ENCODE data around the gene CDC42BPA.

CDC42BPA gene

DNA sequence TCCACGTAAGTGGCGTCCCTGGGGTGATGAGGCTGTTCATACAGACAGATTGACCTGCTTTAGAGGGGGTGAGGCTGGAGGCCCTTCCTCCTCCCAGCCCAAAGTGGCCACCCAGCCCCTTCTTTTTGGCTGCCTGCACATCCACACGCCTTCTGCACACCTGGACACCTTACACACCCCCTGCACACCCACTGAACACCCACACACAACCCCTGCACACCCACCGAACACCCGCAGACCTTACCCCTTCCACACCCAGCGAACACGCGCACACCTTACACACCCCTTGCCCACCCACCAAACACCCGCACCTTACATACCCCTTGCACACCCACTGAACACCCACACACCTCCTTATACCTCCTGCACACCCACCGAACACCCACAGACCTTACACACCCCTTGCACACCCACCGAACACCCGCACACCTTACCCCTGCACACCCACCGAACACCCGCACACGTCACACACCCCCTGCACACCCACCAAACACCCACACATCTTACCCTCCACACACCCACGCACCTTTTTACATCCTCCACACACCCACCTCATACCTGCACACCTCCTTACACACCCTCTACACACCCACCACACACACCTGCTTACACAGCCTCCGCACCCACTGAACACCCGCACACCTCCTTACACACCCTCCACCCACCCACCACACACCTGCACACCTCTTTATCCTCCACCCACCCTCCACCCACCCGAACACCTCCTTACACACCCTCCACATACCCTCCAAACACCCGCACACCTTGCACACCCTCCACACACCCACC is 340.5 kb downstream of the CDC42BPA start:
- no peak for DNase-seq

DNA sequence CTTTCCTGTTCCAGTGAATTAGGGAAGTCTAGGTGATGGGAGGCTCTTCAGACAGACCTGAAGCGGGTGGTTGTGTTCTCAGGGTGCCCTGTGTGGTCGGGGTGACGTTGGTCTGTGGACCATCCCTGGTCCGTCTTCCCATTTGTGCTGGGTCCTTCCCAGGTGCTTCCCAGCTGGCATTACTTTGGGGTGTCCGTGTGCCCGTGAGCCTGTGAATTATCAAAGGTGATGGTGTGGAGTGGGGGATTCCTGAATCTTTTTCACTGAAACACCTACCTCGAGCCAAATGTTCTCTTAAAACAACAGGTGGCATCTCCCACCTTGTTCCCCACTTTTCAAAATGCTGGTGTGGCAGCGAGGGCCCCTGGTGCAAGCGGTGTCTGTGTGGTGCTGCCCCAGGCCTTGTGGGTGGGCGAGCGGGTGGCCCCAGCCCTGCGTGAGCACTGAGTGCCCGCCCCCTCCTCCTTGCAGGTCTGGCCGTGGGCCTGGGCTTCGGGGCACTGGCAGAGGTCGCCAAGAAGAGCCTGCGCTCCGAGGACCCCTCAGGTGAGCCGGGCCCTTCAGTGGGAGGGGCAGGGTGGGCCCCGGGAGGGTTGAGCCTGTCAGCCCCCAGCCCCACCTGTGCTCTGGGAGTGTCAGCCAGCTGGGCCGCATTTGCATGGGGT is 341.2 kb downstream of the CDC42BPA start:
- no peak for DNase-seq

DNA sequence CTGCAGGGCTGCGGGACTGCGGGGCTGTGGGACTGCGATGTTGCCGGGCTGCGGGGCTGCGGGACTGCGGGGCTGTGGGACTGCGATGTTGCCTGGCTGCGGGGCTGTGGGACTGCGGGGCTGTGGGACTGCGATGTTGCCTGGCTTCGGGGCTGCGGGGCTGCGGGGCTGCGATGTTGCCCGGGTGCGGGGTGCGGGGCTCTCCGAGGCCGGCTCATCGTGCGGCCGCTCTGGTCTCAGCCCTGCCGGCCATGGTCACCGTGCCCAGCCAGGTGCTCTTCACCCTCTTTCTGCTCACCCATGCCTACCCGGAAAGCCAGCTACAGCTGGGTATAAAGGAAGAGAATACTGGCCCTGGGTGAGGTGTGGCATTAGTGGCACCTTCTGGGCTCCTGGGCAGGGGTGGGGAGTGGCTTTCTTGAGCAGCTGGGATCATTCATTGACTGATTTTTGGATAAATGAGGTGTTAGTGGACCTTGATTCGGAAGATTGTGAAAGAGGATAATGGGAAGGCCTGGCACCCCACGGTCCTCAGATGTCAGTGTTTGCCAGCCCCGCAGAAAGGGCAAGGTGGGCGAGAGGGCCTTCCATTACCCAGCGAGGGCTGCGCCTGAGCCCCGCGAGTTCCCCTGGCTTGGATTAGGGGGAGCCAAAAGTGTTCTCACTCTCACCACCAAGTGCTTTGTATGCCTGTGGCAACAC is 341.9 kb downstream of the CDC42BPA start:
- DNase-seq = no peak

DNA sequence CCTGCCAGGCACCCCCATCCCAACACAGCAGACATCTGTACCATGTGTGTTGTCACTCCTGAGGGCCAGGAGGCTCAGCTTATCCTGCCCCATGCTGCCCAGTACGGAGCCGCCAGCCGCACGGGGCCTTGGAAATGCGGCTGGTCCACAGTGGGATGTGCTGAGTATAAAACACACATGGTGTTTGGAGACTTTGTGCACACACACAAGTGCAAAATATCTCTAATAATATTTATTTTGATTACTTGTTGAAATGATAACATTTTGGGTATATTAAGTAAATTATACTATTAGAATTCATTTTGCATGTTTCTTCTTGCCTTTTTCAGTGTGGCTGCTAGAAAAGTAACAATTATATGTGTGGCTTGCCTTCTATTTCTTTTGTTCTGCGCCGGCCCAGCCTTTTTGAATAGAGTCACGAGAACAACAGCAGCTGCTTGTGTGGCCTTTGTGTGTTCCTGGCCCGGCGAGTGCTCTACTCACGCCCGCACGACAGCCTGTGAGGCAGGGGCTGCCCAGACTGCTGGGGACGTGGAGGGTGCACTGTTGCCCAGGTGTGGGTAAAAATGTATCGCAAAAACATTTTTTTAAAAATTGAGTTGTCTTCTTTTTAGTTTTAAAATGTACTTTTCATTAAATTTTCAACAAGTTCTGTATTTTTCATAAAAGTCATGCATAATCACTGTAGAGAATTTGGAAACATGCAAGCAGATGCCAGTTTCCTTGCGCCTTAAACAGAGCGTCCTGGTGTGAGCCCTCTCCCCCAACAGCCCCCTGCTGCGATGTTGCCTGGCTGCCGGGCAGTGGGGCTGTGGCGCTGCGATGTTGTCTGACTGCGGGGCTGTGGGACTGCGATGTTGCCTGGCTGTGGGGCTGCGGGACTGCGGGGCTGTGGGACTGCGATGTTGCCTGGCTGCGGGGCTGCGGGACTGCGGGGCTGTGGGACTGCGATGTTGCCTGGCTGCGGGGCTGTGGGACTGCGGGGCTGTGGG is 342.7 kb downstream of the CDC42BPA start:
- DNase-seq = no peak

DNA sequence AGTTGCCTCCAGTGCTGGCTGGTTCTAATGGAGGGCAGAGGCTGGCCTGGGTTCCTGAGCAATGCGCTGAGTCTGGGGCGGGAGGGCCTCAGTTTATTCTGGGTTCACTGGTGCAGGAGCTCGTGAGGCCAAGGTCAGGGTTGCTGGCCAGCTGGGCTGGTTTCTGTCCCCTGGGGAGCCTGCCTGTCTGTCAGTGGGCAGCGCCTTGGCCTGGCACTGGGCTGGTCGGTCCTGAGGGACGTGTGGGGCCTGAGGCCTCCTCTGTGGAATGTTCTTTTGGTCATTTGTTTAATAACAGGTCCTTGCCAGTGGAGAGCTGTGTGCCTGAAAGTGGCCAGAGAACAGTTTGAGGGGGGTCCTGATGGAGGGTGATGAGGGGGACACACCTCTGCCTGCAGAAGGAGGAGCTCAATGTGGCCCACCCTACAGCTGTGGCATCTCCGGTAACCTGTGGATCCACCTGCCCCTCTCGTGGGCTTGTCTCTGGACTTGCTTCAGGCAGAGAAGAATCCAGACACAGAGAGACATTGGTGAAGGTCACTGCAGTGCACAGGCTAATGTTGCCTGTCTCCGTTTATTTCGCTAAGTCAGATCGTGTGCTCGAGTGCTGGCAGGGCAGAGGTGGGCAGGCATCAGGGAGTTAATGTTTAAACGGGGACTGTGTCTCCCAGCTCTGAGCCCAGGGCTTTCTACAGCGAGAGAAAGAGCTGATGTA is 343.6 kb downstream of the CDC42BPA start:
- no peak for DNase-seq

DNA sequence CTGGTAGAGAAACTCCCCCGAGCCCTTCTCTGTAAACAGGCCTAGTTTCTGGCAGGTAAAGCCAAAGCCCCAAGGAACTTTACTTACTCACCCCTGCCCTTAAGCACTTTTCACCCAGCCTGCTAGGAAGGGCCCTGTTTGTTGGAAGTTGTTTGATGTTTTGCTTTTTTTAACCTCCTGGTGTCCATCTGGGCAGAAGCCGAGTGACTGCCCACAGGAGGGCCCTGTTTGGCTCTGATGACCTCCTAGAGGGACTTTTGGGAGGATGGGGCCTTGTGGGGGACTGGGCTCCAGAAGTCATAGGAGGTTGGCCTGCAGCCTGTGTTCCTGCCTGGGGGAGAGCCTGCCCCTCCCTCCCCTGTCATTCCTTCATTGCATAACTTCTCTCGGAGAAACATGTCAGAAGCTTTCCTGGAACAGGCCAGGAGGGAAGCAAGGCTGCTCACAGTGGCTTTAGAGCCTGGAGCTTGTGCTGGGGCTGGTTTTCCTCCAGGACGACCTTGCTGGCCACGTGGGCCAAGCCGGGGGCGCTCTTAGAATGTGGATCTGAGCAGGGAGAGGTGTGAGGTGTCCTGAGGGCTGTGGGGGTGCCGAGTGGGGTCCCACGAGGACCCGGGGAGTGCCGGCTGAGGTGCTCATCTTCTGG is 344.3 kb downstream of the CDC42BPA start:
- no peak for DNase-seq

- no peak for DNase-seq
Observed at GRCh38 chr1:226973371-226973897, 344.9 kb downstream of the CDC42BPA start.

DNA sequence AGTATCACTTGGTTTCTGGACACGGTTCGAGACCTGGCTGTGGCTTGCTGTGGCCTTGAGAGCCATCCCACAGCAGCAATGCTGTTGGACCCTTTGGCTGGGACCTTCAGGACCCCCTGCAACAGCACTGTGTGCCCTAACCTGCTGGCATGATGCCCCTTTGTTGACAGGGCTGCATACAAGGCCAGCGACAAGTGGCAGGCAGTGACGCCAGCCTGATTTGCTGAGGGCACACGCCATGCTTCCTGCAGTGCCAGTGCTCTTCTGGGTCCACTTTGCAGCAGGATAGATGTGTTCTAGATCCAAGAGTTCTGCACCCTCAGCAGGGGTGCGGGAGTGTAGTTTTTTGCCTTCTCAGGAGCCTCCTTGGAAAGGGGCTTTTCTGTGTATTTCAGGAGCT is 345.4 kb downstream of the CDC42BPA start:
- DNase-seq = no peak

- no peak for DNase-seq
Observed at GRCh38 chr1:226971765-226972164, 346.5 kb downstream of the CDC42BPA start.

DNA sequence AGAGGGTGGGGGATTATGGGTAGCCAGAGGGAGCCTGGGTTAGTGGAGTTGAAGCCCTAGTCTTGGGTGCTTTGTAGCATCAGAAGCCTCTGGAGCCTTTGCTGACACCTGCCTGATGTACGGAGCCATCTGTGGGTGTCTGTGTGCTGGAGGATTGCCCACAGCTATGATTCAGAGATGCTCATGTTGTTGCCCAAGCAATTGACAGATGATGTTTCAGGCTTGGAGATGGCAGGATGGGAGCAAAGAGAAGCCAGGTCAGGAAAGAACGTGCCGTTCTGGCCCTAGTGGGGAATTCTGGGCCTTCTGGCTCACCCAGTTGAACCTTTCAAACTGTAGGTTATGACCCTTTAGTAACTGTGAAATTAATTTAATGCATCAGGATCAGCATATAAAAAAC is 350.6 kb downstream of the CDC42BPA start:
- no peak for DNase-seq

DNA sequence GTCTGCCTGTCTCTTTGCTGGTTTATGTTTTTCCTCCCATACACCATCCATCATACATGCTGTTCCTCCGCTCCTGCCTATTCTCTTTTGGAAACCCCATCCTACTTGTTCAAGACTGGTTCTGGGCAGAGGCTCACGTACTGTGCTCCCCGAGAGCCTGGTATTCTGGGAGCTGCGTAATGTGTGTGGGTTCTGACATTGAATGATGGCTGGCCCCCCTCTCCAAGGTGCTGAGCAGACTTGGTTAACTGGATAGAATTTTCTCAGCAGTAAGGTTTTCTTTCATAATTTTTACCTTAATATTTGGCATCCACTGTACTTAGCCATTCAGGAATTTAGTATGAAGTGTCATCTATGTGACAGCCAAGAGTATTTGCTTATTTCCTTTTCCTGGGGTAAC is 351.6 kb downstream of the CDC42BPA start:
- no peak for DNase-seq

- DNase-seq = no peak
Observed at GRCh38 chr1:226965581-226966440, 352.5 kb downstream of the CDC42BPA start.

DNA sequence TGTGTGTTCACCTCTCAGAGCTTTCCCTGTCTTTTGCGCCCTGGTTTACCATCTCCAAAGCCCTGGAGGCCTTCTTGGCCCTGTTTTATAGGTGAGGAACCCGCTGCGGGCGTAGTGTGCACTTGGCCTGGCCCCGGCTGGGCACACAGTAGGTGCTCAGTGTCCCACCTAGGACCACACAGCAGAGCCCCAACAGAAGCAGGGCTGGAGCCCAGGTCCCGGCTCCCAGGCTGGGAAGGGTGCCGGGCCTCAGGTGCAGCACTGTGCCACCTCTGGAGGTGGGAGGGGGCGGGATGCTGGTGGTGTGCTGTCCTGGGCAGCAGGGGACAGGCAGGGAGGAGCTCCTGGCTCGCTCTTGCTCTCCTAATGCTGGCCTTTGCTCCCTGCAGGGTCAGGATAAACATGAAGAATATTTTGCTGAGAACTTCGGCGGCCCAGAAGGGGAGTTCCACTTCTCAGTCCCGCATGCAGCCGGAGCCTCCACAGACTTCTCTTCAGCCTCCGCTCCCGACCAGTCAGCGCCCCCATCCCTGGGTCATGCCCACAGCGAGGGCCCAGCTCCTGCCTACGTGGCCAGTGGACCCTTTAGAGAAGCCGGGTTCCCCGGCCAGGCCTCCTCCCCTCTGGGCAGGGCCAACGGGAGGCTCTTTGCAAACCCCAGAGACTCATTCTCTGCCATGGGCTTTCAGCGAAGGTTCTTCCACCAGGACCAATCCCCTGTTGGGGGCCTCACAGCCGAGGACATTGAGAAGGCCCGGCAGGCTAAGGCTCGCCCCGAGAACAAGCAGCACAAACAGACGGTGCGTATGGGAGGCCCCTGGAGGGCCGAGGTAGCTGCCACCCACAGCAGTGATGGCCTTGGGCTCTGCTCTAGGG is 353.4 kb downstream of the CDC42BPA start:
- DNase-seq = no peak

- no peak for DNase-seq
Observed at GRCh38 chr1:226964068-226964425, 354.2 kb downstream of the CDC42BPA start.

DNA sequence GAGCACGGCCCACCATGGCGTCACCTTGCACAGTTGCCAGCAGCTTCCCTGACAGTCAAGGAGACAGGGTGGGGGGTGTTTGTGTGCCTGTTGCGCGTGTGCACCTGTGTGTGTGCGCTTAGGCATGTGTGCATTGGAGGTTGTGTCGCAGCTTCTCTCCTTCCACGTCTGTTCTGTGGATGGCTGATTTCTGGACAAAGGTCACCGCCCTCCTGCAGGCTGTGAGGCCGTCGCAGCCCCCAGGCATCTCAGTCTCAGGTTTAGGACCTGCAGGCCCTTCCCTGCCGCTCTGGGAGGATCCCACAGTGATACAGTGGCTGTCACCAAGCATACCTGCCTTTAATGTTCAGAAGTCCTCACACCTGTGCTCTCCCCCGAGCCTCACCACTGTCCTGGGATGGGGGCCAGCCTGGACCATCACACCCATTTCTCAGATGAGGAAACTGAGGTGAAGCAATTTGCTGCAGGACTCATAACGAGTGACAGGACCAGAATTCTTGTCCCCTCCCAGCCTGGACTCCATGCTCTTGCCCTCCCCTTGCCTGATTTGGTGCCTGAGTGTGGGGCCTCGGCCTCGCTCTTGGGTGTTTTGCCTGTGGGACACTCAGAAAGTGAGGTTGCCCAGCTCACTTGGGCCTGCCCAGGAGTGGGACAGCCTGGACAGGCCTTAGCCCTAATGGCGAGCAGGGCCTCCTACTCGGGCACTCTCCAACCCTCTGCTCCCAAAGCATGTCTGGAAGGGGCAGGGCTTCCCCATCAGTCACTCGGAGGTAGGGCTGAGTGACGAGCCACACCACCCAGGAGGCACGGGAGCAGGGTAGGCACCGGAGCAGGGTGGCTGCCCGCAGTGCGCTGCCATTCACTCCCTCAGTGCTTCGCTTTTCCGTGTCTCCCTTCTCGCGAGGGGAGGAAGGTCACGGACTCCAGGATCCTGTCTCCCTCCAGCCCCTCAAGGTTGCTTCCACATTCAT is 355.6 kb downstream of the CDC42BPA start:
- no peak for DNase-seq

- DNase-seq = no peak
Observed at GRCh38 chr1:226960944-226961765, 357.1 kb downstream of the CDC42BPA start.

- no peak for DNase-seq
Observed at GRCh38 chr1:226960256-226960655, 358.0 kb downstream of the CDC42BPA start.
